ENCODE measurements around the gene FOXN3.

FOXN3 gene

GRCh38 chr14:89359477-89360222, 57.4 kb downstream of the FOXN3 start:
- no peak for DNase-seq

- no peak for DNase-seq
Observed at GRCh38 chr14:89357655-89358297, 59.3 kb downstream of the FOXN3 start.

GRCh38 chr14:89356927-89357326, 60.1 kb downstream of the FOXN3 start:
- no peak for DNase-seq

- DNase-seq: no peak
Observed at GRCh38 chr14:89356496-89356895, 60.5 kb downstream of the FOXN3 start.

GRCh38 chr14:89353766-89354113, 63.3 kb downstream of the FOXN3 start:
- no peak for DNase-seq

GRCh38 chr14:89352976-89353765, 63.9 kb downstream of the FOXN3 start:
- no peak for DNase-seq

GRCh38 chr14:89351516-89352404, 65.3 kb downstream of the FOXN3 start:
- DNase-seq: no peak

- DNase-seq: no peak
Observed at GRCh38 chr14:89351221-89351515, 65.9 kb downstream of the FOXN3 start.

GRCh38 chr14:89350152-89350551, 66.9 kb downstream of the FOXN3 start:
- DNase-seq: no peak

GRCh38 chr14:89349171-89350008, 67.6 kb downstream of the FOXN3 start:
- DNase-seq: peak; percentile 99

GRCh38 chr14:89348722-89349121, 68.3 kb downstream of the FOXN3 start:
- no peak for DNase-seq

GRCh38 chr14:89347885-89348284, 69.1 kb downstream of the FOXN3 start:
- DNase-seq: no peak

- no peak for DNase-seq
Observed at GRCh38 chr14:89344920-89345254, 72.1 kb downstream of the FOXN3 start.

GRCh38 chr14:89343356-89343755, 73.7 kb downstream of the FOXN3 start:
- DNase-seq: no peak

GRCh38 chr14:89342049-89342448, 75.0 kb downstream of the FOXN3 start:
- no peak for DNase-seq

- no peak for DNase-seq
Observed at GRCh38 chr14:89340200-89341181, 76.5 kb downstream of the FOXN3 start.

- DNase-seq: no peak
Observed at GRCh38 chr14:89339579-89339978, 77.5 kb downstream of the FOXN3 start.

- no peak for DNase-seq
Observed at GRCh38 chr14:89339158-89339557, 77.9 kb downstream of the FOXN3 start.

GRCh38 chr14:89336338-89336737, 80.7 kb downstream of the FOXN3 start:
- no peak for DNase-seq

- DNase-seq: no peak
Observed at GRCh38 chr14:89332031-89332430, 85.0 kb downstream of the FOXN3 start.

- DNase-seq: no peak
Observed at GRCh38 chr14:89331398-89331797, 85.6 kb downstream of the FOXN3 start.
